Measurements from ENCODE around the gene ZNF862.

ZNF862 gene

DNA sequence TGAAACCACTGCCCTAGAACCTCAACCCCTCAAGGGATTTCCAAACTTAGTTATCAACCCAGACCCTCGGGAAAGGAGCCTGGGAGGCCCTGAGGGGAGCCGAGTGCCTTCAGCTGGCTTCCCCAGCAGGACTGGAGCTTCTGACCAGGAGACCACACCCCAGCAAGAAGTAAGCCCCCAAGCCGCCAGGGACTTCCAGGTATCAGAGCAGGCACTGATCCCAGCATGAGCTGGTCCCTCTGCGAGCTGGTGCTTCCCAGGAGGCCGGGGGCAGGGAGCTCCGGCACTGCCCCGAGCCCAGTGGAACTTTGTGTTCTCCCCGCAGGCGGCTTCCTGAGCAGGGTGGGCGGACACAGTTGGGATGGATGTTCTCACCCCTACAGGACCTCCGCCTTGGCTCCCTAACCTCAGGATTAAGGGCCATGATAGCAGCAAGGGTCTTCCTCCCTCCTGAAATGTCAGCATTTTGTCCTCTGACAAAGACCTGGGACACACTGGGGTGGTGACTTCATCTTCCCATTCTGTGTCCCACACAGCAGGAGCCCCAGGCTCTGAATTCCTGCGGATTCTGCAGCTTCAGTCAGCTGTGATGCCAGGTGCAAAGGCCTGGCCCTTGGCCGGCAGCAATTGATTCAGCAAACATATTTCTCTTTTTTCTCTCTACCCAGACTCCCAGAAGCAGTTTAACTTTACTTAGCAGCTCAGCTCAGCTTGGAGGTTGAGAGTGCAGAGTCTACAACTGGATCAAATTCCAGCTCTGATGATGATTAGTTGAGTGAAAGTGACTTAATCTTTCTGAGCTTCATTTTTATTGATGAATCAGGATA lies 47.2 kb downstream of the ZNF862 start:
- ATAC-seq, result no peak

DNA sequence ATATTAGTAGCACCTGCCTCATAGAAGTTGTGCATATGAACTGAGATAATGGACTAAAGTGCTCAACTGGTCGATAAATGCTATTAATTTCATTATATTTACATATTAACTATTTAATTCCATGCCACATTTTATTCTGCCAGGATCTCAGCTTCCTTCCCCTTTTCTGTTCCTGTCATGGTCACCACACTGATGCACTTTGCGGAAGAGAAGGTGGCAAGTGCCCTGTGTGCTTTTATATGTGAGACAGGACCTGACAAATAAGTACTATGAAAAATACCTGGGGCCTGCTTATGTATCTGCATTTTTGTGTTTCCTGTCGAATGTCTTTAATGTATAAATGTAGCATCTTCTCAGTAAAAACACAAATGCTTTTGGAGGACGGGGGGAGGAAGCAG lies 47.8 kb downstream of the ZNF862 start:
- no peak for ATAC-seq
- TF ChIP-seq ZNF70 (CRISPR knock-in tag; IDR thresholded peaks at IDR 0.05) (no peak), TCF4 (CRISPR knock-in tag; IDR thresholded peaks at IDR 0.05; ENCODE audit: borderline replicate concordance) (no peak), ISL1 (CRISPR knock-in tag; IDR thresholded peaks at IDR 0.05) (no peak), CSDC2 (CRISPR knock-in tag; IDR thresholded peaks at IDR 0.05) (no peak), ARNTL (CRISPR knock-in tag; IDR thresholded peaks at IDR 0.05; ENCODE audit: borderline replicate concordance, low read depth) (no peak), ESRRG (CRISPR knock-in tag; IDR thresholded peaks at IDR 0.05) (no peak), ZC3H10 (CRISPR knock-in tag; IDR thresholded peaks at IDR 0.05) (no peak), TOX (CRISPR knock-in tag; IDR thresholded peaks at IDR 0.05; ENCODE audit: borderline replicate concordance) (no peak), ZNF565 (CRISPR knock-in tag; conservative IDR thresholded peaks at IDR 0.05; ENCODE audit: low read depth) (no peak), ZFP30 (CRISPR knock-in tag; IDR thresholded peaks at IDR 0.05) (no peak), ZNF8 (CRISPR knock-in tag; IDR thresholded peaks at IDR 0.05) (no peak), PPARA (CRISPR knock-in tag; IDR thresholded peaks at IDR 0.05; ENCODE audit: borderline replicate concordance) (no peak), OSR1 (CRISPR knock-in tag; IDR thresholded peaks at IDR 0.05) (no peak), ZFP3 (CRISPR knock-in tag; IDR thresholded peaks at IDR 0.05) (no peak)
- TF ChIP-seq, protein P1, sequence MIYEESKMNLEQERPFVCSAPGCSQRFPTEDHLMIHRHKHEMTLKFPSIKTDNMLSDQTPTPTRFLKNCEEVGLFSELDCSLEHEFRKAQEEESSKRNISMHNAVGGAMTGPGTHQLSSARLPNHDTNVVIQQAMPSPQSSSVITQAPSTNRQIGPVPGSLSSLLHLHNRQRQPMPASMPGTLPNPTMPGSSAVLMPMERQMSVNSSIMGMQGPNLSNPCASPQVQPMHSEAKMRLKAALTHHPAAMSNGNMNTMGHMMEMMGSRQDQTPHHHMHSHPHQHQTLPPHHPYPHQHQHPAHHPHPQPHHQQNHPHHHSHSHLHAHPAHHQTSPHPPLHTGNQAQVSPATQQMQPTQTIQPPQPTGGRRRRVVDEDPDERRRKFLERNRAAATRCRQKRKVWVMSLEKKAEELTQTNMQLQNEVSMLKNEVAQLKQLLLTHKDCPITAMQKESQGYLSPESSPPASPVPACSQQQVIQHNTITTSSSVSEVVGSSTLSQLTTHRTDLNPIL (CRISPR knock-in tag; IDR thresholded peaks at IDR 0.05; ENCODE audit: low read depth), result no peak
- TF ChIP-seq, protein P2, sequence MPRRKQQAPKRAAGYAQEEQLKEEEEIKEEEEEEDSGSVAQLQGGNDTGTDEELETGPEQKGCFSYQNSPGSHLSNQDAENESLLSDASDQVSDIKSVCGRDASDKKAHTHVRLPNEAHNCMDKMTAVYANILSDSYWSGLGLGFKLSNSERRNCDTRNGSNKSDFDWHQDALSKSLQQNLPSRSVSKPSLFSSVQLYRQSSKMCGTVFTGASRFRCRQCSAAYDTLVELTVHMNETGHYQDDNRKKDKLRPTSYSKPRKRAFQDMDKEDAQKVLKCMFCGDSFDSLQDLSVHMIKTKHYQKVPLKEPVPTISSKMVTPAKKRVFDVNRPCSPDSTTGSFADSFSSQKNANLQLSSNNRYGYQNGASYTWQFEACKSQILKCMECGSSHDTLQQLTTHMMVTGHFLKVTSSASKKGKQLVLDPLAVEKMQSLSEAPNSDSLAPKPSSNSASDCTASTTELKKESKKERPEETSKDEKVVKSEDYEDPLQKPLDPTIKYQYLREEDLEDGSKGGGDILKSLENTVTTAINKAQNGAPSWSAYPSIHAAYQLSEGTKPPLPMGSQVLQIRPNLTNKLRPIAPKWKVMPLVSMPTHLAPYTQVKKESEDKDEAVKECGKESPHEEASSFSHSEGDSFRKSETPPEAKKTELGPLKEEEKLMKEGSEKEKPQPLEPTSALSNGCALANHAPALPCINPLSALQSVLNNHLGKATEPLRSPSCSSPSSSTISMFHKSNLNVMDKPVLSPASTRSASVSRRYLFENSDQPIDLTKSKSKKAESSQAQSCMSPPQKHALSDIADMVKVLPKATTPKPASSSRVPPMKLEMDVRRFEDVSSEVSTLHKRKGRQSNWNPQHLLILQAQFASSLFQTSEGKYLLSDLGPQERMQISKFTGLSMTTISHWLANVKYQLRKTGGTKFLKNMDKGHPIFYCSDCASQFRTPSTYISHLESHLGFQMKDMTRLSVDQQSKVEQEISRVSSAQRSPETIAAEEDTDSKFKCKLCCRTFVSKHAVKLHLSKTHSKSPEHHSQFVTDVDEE (CRISPR knock-in tag; IDR thresholded peaks at IDR 0.05), result no peak

More for the DNA sequence above, 47.2 kb downstream of the ZNF862 start:
- TF ChIP-seq ZFP30 (CRISPR knock-in tag; IDR thresholded peaks at IDR 0.05), result no peak
- TF ChIP-seq ZFP3 (CRISPR knock-in tag; IDR thresholded peaks at IDR 0.05), result no peak
- TF ChIP-seq ISL1 (CRISPR knock-in tag; IDR thresholded peaks at IDR 0.05), result no peak
- TF ChIP-seq GLIS3 (CRISPR knock-in tag; IDR thresholded peaks at IDR 0.05), result no peak
- no peak for TF ChIP-seq RARB (CRISPR knock-in tag; IDR thresholded peaks at IDR 0.05)
- no peak for TF ChIP-seq ZNF70 (CRISPR knock-in tag; IDR thresholded peaks at IDR 0.05)
- no peak for TF ChIP-seq TCF4 (CRISPR knock-in tag; IDR thresholded peaks at IDR 0.05; ENCODE audit: borderline replicate concordance)
- TF ChIP-seq ARNTL (CRISPR knock-in tag; IDR thresholded peaks at IDR 0.05; ENCODE audit: borderline replicate concordance, low read depth), result no peak
- TF ChIP-seq, protein P3, sequence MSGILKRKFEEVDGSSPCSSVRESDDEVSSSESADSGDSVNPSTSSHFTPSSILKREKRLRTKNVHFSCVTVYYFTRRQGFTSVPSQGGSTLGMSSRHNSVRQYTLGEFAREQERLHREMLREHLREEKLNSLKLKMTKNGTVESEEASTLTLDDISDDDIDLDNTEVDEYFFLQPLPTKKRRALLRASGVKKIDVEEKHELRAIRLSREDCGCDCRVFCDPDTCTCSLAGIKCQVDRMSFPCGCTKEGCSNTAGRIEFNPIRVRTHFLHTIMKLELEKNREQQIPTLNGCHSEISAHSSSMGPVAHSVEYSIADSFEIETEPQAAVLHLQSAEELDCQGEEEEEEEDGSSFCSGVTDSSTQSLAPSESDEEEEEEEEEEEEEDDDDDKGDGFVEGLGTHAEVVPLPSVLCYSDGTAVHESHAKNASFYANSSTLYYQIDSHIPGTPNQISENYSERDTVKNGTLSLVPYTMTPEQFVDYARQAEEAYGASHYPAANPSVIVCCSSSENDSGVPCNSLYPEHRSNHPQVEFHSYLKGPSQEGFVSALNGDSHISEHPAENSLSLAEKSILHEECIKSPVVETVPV (CRISPR knock-in tag; IDR thresholded peaks at IDR 0.05), result no peak
- no peak for TF ChIP-seq BACH2 (CRISPR knock-in tag; IDR thresholded peaks at IDR 0.05; ENCODE audit: borderline replicate concordance)
- TF ChIP-seq ZC3H10 (CRISPR knock-in tag; IDR thresholded peaks at IDR 0.05), result no peak
- TF ChIP-seq ZNF565 (CRISPR knock-in tag; conservative IDR thresholded peaks at IDR 0.05; ENCODE audit: low read depth), result no peak
- TF ChIP-seq OSR1 (CRISPR knock-in tag; IDR thresholded peaks at IDR 0.05), result no peak
- TF ChIP-seq, protein P4, sequence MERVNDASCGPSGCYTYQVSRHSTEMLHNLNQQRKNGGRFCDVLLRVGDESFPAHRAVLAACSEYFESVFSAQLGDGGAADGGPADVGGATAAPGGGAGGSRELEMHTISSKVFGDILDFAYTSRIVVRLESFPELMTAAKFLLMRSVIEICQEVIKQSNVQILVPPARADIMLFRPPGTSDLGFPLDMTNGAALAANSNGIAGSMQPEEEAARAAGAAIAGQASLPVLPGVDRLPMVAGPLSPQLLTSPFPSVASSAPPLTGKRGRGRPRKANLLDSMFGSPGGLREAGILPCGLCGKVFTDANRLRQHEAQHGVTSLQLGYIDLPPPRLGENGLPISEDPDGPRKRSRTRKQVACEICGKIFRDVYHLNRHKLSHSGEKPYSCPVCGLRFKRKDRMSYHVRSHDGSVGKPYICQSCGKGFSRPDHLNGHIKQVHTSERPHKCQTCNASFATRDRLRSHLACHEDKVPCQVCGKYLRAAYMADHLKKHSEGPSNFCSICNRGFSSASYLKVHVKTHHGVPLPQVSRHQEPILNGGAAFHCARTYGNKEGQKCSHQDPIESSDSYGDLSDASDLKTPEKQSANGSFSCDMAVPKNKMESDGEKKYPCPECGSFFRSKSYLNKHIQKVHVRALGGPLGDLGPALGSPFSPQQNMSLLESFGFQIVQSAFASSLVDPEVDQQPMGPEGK (CRISPR knock-in tag; IDR thresholded peaks at IDR 0.05; ENCODE audit: borderline replicate concordance), result no peak
- no peak for TF ChIP-seq TOX (CRISPR knock-in tag; IDR thresholded peaks at IDR 0.05; ENCODE audit: borderline replicate concordance)
- no peak for TF ChIP-seq CSDC2 (CRISPR knock-in tag; IDR thresholded peaks at IDR 0.05)
- no peak for TF ChIP-seq ZNF8 (CRISPR knock-in tag; IDR thresholded peaks at IDR 0.05)
- no peak for TF ChIP-seq ESRRG (CRISPR knock-in tag; IDR thresholded peaks at IDR 0.05)
- TF ChIP-seq, protein P5, sequence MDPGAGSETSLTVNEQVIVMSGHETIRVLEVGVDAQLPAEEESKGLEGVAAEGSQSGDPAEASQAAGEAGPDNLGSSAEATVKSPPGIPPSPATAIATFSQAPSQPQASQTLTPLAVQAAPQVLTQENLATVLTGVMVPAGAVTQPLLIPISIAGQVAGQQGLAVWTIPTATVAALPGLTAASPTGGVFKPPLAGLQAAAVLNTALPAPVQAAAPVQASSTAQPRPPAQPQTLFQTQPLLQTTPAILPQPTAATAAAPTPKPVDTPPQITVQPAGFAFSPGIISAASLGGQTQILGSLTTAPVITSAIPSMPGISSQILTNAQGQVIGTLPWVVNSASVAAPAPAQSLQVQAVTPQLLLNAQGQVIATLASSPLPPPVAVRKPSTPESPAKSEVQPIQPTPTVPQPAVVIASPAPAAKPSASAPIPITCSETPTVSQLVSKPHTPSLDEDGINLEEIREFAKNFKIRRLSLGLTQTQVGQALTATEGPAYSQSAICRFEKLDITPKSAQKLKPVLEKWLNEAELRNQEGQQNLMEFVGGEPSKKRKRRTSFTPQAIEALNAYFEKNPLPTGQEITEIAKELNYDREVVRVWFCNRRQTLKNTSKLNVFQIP (CRISPR knock-in tag; IDR thresholded peaks at IDR 0.05; ENCODE audit: borderline replicate concordance, low read depth), result no peak
- TF ChIP-seq PPARA (CRISPR knock-in tag; IDR thresholded peaks at IDR 0.05; ENCODE audit: borderline replicate concordance), result no peak

Data from SK-N-SH treated with all-trans-retinoic acid at 6 μM for 48 hours (cell line).